HL-60 (cell line): ENCODE data around the gene SYK.
A peak's percentile ranks its signal among the peaks of the same experiment; 100 is the strongest.

Experiments
- DNase-seq, 2 experiments: peaks; one replicate each; pipeline ENCODE4 v3.0.0-alpha.2; 2010 to 2020; ENCODE audit warnings: low read depth in 1 of 2, low spot score in 1 of 2
- H3K27ac ChIP-seq: fragments of 250-450 bp; sonication (Bioruptor Pico); replicated peaks from 2 replicates; pipeline ENCODE4 v1.5.1; 2020; ENCODE audit warnings: mild to moderate bottlenecking, moderate library complexity
- H3K27me3 ChIP-seq: fragments of 250-450 bp; sonication (Bioruptor Pico); 2 replicates; pipeline ENCODE4 v1.5.1; 2021; ENCODE audit warnings: mild to moderate bottlenecking, moderate library complexity; ENCODE audit not compliant: insufficient read depth, poor library complexity, severe bottlenecking
- H3K4me3 ChIP-seq: replicated peaks from 2 replicates; pipeline ENCODE4 v1.5.1; 2011; ENCODE audit warnings: mild to moderate bottlenecking, control low read depth, low read length; ENCODE audit not compliant: insufficient read depth
- GABPA ChIP-seq: IDR thresholded peaks from 2 replicates; pipeline ENCODE4 v1.6.1; 2012; ENCODE audit warnings: low read depth
- POLR2AphosphoS5 ChIP-seq: IDR thresholded peaks from 2 replicates; pipeline ENCODE4 v1.6.1; 2012; ENCODE audit warnings: low read depth
- SPI1 ChIP-seq: IDR thresholded peaks from 2 replicates; pipeline ENCODE4 v1.6.1; 2012; ENCODE audit warnings: low read depth, mild to moderate bottlenecking, borderline replicate concordance
- TF ChIP-seq, protein P1 (sequence below): IDR thresholded peaks from 2 replicates; pipeline ENCODE4 v1.6.1; 2012; ENCODE audit warnings: low read depth; ENCODE audit not compliant: insufficient replicate concordance
- TF ChIP-seq, protein P2 (sequence below): IDR thresholded peaks from one replicate; pipeline ENCODE4 v1.5.1; 2011; ENCODE audit warnings: low read length, control low read depth, inconsistent platforms; ENCODE audit not compliant: insufficient read depth

SYK gene

DNA sequence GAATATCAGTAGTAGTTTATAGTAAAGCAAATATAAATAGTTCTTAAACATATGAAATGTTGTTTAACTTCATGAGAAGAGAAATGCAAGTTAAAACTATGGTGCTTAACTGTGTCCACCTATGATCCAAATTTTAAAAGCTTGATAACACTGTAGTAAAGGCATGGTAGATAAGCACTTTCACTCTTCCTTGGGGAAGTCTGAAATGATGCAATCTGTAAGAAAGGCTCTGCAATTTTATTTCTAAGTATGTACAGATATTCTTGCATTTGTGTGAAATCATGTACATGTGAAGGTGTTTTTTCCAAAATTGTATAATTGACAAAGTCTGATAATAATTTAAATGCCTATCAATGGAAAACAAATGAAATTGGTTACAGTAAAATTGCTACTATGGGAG, 66.9 kb downstream of the SYK start:
- DNase-seq, result peak in 1 of 2 experiments; percentile 30
- no peak overlapping the region for H3K4me3 ChIP-seq
- TF ChIP-seq, protein P1, sequence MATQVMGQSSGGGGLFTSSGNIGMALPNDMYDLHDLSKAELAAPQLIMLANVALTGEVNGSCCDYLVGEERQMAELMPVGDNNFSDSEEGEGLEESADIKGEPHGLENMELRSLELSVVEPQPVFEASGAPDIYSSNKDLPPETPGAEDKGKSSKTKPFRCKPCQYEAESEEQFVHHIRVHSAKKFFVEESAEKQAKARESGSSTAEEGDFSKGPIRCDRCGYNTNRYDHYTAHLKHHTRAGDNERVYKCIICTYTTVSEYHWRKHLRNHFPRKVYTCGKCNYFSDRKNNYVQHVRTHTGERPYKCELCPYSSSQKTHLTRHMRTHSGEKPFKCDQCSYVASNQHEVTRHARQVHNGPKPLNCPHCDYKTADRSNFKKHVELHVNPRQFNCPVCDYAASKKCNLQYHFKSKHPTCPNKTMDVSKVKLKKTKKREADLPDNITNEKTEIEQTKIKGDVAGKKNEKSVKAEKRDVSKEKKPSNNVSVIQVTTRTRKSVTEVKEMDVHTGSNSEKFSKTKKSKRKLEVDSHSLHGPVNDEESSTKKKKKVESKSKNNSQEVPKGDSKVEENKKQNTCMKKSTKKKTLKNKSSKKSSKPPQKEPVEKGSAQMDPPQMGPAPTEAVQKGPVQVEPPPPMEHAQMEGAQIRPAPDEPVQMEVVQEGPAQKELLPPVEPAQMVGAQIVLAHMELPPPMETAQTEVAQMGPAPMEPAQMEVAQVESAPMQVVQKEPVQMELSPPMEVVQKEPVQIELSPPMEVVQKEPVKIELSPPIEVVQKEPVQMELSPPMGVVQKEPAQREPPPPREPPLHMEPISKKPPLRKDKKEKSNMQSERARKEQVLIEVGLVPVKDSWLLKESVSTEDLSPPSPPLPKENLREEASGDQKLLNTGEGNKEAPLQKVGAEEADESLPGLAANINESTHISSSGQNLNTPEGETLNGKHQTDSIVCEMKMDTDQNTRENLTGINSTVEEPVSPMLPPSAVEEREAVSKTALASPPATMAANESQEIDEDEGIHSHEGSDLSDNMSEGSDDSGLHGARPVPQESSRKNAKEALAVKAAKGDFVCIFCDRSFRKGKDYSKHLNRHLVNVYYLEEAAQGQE, result no peak
- TF ChIP-seq POLR2AphosphoS5 (no peak), GABPA (no peak), SPI1 (no peak)
- TF ChIP-seq, protein P2, sequence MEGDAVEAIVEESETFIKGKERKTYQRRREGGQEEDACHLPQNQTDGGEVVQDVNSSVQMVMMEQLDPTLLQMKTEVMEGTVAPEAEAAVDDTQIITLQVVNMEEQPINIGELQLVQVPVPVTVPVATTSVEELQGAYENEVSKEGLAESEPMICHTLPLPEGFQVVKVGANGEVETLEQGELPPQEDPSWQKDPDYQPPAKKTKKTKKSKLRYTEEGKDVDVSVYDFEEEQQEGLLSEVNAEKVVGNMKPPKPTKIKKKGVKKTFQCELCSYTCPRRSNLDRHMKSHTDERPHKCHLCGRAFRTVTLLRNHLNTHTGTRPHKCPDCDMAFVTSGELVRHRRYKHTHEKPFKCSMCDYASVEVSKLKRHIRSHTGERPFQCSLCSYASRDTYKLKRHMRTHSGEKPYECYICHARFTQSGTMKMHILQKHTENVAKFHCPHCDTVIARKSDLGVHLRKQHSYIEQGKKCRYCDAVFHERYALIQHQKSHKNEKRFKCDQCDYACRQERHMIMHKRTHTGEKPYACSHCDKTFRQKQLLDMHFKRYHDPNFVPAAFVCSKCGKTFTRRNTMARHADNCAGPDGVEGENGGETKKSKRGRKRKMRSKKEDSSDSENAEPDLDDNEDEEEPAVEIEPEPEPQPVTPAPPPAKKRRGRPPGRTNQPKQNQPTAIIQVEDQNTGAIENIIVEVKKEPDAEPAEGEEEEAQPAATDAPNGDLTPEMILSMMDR, result no peak
- no peaks in the 10 kb centered on the region for H3K27me3 ChIP-seq
- H3K27ac ChIP-seq, result no peak overlapping the region

DNA sequence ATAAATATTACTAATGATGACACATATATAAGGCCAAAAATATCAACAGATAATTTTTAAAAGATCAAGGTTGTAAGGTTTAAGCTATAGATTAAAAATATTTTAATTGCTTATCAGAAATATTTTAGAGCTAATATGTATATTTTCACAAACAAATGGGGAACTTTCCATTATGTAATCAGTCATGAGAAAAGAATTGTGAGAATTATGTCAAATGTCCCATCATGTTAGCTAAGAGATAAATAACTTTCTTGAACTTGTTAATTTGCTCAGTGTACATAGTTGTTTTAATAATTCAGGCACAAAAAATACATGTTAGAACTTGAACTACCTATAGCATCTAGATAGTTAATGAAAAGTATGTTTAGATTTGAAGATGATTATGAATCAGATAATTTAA, 67.7 kb downstream of the SYK start:
- H3K4me3 ChIP-seq, result no peak overlapping the region
- DNase-seq, result no peak
- no peaks in the 10 kb centered on the region for H3K27me3 ChIP-seq
- H3K27ac ChIP-seq, result no peak overlapping the region
- TF ChIP-seq, protein P1, result no peak
- TF ChIP-seq, protein P2, result no peak
- TF ChIP-seq SPI1 (no peak), POLR2AphosphoS5 (no peak), GABPA (no peak)

DNA sequence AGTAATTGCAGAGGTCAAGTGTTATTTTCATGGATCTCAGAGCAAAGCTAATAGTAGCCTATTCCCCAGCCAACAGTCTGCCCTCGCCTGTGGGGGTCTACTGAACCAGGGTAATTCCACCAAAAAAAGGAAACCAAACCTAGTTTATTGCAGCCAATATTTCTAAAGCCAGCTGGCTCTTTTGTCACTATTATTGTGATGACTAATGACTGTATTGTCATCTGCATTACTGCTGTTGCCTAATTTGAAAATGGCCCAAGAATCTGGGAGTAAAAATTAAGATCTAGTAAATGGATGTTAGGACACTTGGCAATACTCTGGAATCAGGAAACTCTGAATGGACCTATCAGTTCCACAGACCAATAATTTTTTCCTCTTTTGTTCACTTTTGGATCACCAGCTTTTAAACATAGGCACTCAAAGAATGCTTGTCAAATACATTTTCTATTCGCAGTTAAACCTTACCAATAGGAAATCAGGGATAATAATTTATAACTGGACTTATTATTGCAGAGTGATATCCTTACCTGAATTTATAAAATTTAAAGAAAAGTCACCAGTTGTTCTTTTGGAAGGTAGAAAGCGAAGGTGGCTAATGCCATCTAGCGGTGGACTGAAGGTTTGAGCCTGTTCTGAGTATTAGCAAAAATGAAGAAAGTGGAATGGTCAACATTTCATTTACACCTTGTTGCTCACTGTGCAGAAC, 69.2 kb downstream of the SYK start:
- DNase-seq, result peak in 1 of 2 experiments; percentile 35
- TF ChIP-seq, protein P2, result peak; percentile 68
- TF ChIP-seq POLR2AphosphoS5, result no peak
- no peaks in the 10 kb centered on the region for H3K27me3 ChIP-seq
- no peak overlapping the region for H3K4me3 ChIP-seq
- H3K27ac ChIP-seq, result 0 out of 2 replicates have a peak overlapping the region, but pooled peaks have one; percentile 7

DNA sequence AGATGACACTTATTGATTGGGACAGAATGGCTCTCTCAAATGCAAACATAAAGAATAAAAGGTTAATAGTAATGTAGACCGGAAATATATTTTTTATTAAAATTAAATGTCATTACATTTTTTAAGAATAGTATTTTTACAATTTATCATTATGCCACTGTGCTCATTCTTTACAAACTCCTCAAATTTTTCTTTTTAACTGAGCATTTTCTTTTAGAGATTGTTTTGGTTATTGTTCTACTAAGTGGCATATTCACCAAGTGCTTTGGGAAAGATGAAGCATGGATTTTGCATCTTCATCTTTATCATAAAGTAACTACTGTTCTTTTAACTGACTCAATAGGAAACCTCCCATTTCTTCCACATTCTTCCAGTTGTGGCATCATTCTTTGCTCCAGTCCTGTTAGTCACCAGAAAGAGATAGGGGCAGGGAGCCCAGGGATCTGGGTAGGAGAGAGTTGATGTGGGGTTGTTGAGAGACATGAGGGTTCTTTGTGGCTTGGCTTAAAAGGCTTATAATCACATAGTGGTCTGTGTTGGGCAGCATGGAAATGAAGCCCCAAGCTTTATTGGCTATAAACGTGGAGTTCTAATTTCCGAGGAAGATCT, 69.8 kb downstream of the SYK start:
- H3K27ac ChIP-seq, result no peak overlapping the region
- TF ChIP-seq GABPA, result no peak
- TF ChIP-seq, protein P1, result no peak
- TF ChIP-seq POLR2AphosphoS5, result no peak
- TF ChIP-seq, protein P2, result no peak
- no peak for TF ChIP-seq SPI1
- no peaks in the 10 kb centered on the region for H3K27me3 ChIP-seq
- DNase-seq, result no peak
- no peak overlapping the region for H3K4me3 ChIP-seq
